GM18508 (cell line): ENCODE measurements around the gene CCDC12.

Source experiments
- ATAC-seq: cut with Tn5 transposase; IDR thresholded peaks from one replicate; pipeline ENCODE4 v1.9.1; 2021; ENCODE audit warnings: moderate number of reproducible peaks; ENCODE audit not compliant: insufficient read depth, unreplicated experiment

CCDC12 gene

DNA sequence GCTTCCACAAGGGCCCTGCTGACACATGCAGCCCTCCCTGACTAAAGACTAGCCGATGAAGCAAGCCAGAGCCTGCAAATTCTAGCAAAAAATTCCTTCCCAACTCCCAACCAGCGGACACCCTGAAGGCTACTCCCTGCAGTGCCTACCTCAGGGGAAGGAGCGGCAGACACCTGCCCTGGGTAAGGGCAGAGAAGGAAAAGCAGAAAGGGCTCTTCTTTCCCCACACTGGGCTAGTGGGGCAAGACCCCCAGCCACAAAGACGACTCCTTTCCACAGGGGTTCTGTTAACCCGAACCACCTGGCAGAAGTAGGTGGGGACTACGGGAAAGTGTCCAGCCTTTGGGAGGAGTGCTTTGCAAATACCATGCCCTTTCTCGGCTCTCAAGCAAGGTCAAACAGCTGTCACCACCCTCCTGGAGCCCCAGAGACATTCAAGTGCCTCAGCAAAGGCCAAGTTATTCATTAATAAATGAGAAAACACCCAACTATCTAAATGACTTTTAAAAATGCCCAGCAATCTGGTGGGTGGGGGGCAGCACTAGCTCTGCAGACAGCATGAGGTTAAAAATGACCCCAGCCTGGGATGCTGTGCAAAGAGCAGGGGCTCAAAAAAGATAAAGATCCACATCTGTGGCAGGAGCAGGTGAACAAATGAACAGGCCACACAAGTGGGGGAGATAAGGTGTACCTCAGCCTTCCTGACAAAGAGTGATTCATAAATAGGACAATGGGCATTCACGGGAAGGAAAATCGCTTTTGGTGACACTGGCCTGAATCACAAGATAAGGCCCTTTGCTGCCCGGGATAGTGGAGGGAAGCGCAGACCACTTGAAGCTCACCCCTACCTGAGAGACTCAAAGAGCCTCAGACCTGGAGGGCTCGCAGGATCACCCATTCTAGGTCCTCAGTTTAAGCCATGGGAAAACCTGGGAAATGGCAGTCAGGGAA lies 33.0 kb downstream of the CCDC12 start:
- no peak for ATAC-seq

DNA sequence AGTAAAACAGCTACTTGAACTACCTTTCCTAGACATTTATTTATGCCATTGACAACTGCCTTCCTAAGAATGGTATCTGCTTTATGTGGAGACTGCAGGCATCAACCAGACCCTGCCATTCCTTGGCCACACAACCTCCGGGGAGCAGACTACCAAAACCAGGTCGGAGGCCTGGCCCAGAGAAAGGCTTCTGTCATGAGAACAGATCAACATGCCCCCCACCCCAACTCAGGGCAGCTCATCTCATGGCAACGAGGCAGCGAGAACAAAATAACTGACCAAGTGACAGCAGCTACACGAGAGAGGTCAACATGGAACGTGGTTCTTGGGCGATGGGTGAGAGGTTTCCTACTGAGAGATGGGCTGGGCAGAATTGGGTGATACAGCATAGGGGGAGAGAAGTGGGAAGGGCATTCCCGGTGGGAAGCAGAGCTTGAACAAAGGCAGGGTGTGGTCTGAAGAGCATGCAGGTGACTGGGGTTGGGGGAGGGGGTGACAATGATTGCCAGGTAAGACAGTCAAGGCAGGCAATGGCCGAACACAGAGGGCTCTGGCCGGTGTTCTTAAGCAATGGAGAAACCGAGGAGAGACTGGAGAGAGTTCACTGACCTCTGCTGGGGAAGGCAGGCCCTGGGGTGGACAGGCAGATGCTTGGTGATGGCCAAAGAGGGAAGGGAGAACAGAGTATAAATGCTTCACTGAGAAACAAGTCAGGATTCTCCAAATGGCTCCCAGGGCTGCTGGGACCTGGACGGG lies 33.9 kb downstream of the CCDC12 start:
- no peak for ATAC-seq

DNA sequence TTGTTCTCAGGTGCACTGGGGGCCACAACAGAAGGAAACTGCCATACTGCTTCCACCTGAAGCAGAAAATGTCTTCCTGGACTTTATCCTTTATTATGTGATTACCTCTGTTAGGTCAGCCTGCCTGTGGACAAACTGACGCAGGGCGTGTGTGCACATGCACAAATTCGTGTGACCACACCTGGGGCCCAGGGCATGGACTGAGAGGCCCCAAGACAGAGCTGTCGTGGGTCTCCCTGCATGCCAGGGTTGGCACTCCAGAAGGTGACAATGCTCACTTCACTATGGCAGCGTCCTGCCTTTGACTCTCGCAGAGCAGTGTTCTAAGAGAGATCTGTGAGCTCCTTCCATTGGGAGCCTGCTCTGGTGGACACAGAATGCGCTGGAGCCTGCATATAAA lies 34.5 kb downstream of the CCDC12 start:
- no peak for ATAC-seq

DNA sequence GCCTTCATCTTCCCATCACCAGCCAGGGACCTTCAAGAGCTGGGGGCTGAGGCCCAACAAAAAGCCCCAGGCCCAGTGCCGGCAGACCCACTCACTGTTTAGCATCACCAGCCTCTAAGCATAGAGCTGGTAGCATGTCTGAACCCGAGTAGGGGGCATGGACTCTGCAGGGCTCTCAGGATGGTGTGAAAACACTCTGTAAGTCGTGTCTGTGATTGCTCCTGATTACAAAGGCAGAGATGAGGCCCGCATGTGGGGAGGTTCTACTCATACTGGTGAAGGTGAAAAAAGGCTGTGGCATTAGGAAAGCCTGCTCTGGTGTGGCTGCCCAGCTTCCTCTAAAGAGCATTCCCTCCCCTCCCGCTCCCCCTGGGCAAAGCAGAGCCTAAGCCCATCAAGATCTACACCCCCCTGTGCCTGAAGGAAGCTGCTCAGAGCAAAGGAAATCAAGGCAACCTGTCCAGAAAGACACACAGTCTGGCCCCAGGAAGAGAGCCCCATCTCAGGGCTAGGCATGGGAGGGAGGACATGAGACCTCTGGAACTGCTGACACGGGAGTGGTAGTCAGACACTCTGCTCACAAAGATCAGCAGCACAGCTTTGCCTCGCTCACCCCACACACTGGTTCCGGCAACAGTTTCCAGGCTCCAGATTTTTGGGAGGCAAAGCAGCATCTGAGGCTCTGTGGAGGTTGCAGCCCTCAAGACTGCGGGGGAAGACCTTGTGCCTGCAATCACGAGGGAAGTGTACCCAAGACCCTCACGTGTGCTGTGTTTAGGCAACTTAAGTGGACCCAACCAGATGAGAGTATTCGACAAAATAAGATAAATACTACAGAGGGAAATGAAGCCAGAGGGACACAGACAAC lies 36.7 kb downstream of the CCDC12 start:
- no peak for ATAC-seq

DNA sequence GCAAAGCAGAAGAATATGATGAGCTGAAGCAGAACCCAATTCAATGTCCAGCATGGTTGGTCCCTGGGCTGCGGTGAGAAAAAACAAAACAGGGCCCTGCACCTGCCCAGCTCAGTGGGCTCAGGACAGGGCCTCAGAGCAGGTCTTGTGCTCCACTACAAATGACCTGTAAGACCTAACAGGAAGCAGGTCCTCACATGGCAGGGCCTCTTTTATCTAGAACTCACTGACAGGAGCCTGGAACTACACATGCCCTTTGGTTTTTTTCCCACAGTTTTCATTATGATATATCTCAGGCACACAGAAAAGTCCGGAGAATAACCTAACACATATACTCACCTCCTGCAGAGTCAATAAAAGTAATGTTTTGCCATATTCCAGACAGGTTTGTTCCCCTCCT lies 38.4 kb downstream of the CCDC12 start:
- no peak for ATAC-seq

DNA sequence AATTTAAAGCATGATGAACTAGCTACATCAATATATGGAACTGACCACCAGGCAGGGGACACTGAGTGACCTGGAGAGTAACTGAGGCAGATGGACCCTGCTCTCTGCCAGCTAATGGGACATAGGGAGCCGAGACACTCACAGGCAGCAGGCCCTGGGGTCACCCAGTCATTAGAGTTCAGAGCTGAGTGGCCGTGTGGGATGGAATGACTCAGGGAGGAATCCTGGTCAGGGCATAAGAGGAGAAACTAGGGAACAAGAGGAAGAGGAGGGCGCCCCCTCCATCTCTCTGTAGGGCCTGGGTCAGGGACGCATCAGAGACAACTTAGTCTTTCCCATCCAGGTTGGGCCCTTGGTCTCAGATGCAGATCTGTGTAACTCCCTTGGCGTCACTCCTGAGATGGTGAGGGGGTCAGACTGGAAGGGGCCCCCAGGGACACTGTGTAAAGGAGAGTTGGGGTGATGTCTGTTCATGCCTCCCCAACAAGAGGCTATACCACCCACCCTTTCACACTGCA lies 39.8 kb downstream of the CCDC12 start:
- no peak for ATAC-seq

DNA sequence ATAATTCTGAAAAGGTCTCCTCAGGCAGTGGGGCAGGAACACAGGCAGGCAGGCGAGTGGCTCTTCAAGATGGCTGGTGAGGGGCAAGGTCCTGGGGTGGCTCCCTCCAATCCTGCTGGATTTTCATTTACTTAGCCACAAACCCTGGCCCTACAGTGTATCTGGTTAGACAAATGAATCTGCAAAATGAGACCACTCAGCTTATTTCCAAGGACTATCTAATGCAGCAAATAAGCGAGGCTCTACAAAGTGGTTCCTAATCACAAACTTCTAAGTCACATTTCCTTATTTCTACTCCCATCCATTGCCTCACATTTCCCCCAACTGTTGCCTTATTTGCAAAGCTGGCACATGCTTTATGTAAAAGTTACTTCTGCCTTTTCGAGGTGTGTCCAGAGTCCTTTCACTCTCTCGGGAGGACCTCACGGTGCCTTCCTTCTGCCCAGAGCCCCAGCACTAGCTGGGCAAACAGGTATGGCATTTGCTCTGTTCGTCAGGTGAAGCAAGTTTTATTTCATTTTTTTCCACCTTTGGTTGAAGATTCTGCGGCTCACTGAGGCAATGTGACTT lies 40.5 kb downstream of the CCDC12 start:
- ATAC-seq: no peak

DNA sequence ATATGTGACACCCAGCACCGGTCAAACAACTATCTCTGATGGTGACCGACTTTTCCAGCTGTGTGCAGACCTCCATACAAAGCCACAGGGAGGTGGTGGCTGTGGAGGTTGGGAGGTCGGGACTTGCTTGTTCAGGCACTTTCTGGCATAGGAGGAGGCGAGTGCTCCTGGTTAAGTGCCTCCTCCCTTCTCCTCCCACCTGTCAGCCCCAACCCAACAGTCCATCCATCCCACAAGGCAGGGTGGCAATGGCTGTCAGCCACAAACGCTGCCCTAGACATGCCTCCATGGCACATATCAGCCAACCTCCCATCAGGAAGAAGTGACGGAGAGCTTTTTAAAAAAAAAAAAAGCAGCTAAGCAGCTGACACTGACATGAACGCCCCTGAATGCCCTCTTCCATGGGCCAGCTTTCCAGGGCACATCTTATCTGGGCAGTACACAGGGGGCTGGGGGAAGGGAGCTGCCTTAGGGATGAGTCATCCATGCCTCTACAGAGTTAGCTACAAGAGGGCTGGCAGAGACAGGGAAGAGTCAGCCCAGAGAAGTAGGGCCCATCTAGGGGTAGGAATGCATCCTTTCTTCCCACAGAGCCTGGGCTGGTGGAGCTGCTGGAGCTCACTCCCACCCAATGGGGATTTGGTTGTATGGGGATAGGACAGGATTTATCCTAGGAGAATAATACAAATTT lies 41.2 kb downstream of the CCDC12 start:
- ATAC-seq: no peak

DNA sequence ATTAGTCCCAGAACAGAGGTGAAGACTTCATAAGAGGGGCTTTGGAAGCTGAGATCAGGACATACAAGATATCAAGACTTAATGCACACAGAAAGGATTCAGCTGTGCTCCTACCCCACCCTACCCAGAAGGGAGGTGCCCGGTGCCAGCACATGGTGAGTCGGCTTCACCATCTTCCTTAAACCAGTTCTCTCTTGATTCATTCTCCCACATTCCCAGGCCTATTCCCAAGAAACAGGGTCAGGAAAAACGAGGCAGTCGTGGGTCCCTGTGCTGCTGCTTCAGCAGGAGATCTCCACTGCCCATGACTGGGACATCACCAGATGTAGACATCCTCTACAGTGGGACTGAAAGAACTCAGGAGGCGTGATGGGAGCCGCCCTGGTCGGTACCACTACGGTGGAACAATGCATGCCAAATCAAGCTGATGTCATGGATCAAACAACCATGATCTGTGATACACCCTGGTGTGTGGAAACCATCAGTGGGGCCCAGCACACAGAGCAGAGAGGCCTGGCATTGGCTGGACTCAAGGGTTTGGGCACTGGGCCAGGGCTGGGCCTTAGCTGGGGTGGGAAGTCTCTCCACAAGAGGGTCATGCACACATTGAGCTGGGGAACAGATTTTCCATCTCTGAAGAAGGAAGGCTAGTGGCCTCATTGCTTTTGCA lies 41.9 kb downstream of the CCDC12 start:
- no peak for ATAC-seq

DNA sequence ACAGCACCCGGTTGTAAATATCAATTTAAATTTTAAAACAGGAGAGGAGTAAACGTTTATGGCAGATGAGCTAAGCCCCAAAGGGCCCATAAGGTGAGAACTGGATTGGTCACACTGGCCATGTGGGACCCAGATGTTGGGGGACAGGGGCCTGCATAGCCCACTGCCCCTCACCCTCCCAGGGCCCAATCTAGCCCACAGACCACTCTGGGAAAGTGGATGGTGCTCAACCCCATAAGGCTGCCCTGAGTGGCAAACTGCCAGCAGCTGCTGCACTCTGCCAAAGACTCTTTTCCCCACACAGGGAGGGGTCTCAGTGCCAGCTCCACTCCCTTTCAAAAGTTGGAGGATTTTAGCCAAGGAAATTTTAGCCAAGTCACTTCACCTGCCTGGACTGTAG lies 42.5 kb downstream of the CCDC12 start:
- no peak for ATAC-seq

DNA sequence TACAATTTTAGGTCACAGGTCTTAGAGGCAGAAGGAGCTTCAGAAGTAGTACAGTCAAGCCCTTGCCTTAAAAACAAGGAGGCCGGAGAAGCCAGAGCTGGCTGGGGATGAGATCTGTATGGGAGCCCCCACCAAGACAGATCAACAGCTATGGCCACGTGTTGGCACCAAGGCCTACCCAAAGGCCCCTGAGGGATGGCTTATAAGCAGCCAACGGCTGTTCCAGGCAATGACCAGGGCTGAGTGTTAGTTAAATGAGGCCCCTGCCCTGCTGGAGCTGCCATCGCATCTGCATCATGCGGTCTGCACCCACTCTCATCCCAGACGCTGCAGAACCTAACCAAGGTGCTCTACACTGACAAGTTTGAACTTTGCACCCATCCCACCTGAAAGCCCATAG lies 43.3 kb downstream of the CCDC12 start:
- ATAC-seq: no peak

DNA sequence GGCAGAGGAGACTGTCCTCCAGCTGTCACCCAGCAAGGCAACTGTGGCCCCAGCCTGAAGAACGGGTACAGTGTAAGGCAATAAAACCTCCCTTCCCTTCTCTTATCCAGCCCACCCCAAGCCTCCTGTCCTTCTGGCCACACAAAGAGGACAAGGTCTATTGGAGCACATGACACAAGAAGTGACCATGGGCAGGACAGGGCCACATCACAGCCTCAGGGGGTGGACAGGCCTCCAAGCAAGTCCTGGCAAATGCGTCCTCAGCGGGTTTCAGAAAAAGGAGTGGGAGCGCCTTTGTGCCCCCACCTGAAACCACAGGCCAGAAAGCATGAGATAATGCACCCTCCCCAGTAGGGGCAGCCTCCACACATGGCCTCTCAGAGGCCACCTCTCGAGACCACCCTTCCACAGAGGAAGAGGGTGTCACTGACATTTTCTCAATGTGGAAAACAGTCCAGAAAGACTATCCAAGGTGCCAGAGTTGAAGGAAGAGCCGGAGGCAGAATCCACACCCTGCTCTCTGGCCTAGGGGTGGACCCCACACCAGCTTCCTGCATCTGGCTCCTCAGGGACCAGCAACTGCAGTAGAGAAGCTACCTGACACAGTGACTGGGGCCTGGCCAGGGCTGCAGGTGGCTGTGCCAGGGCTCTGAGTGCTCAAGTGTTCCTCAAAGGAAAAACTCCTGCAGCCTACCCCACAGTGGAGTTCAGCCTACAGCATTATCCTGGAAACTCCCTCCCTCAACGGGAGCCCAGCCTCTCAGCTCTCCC lies 43.9 kb downstream of the CCDC12 start:
- ATAC-seq: no peak

DNA sequence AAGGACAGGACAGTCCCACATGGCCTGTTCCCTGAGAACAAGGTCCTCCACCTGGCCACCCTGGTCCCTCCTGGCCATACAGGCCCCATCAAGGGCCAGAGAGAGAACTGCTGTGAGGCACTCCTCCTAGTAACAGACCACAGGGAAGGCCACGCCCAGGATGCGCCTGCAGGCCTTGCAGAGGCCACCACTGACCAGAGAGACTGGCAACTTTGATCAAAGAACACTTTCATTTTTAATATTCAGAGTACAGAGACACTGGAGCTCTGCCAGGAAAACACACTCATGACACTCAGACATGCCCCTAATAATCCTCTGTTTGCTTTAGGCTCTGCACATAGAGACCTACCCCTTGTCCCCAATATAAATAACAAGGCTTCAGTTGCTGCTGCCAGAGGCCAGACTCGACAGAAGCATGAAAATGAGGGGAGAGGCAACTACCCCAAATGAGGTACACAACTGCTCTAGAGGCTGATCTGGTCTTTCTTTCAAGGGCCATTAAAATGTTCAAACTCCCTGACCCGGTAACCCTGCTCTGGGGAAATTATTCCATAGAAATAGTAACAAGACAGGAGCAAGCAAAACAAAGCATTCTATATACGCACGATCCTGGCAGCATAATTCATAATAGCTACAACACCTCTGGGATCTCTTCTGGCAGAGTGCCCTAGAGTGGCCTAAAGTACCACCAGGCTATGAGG lies 44.8 kb downstream of the CCDC12 start:
- no peak for ATAC-seq

DNA sequence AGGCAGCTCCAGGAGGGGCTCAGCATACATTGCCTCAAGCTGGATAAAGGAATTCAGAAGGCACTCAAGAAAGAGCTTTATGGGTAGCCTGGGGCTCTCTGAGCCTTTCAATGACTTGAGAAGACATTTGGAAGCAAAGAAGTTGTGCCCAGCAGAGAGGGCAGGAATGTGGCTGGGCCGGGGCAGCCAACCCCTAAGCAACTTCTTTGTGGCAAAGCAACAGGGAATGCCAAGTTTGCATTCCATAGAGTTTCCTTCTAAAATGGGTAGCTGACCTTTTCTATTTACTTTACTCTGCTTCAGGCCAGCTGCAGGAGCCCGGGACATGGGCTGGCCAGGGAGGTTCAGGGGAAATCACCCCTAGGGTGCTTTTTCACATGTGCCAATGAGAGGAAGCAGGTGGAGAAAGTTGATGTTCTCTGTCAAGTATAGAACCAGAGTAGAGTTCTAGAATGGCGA lies 45.6 kb downstream of the CCDC12 start:
- no peak for ATAC-seq

DNA sequence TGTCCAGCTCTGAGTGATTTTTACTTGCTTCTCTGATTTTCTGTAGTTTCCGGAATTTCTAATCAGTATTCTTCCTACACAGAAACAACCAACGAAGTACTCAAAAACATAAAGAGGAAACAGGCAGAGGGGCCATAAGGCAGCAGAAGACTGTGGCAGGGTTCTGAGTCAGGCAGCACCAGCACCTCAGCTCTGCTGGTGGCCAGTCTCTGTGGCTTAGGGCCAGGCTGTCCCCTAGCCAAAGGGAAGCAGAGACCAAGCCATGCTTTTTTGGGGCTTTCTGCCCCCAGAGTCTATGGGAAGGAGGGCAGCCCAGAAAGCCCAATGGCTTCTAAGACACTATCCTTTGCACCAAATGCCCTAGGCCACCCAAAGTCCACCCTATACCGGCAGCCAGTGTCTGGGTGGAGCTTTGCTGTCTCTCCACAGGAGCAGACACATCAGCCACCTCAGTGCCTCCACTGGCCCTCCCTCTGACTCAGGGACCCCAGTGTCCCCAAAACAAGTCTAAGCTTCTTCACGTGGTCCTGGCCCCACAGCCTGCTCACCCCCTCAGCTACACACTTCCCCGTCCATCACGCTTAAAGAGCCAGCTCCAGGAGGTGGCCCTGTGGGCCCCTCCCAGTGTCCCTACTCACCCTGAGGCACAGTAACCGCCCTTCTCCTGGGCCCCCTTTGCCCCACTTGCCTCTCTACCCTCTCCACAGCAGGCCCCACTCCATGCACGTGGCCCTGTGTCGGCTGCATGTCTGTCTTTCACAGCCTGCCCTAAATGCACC lies 46.2 kb downstream of the CCDC12 start:
- no peak for ATAC-seq

DNA sequence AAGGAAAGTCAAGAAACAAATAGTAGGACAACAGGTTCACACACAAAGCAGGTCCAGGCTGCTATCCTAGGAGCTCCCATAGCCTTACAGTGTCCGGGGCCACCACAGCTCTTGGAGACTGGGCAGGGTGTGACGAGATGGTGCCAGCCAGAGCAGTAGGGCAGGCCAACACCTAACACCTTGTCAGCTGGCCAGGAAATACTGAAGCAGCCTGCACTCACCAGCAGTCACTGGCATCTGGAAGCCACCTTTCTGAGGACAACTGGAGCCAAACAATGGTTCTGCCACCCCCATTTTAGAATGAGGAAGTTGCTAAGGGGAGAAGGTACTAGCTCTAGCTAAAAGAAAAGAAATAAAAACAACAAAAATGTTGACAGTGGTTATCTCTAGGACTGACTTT lies 47.2 kb downstream of the CCDC12 start:
- no peak for ATAC-seq

DNA sequence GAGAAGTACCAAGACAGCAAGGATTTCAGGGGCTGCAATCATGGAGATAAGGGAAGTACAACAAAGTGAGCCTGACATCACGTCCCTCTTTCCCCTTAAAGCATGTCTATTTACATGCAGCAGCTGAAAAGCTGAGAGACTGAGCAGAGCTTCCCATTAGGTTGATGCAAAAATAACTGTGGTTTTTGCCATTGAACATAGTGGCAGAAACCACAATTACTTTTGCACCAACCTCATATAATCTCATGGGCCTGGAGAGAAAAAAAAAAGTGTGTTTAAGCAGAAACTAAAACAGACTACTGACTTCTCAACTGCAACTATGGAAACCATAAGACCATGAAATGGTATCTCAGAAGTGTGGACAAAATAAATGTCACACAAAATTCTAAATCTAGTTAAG lies 48.3 kb downstream of the CCDC12 start:
- no peak for ATAC-seq
